Subcutaneous abdominal adipose tissue (tissue), 5 donors: ENCODE results near the gene LGALS1.
"Not testable (repeated sequence)": the region's sequence is repeated elsewhere in the genome, so short reads cannot be mapped to it uniquely, and the experiment has no call there.

ENCODE experiments used
- H3K27ac ChIP-seq: one replicate; pipeline ENCODE4 v1.7.0; 2013; ENCODE audit warnings: low read depth, mild to moderate bottlenecking, inconsistent platforms, low read length, moderate library complexity
- H3K27me3 ChIP-seq, 5 donors: one replicate each; pipeline ENCODE4 v1.7.0; 2013; ENCODE audit warnings: low read length in 5 of 5, inconsistent platforms in 1 of 5; ENCODE audit not compliant: control insufficient read depth in 5 of 5, insufficient read depth in 4 of 5
- H3K36me3 ChIP-seq, 5 donors: one replicate each; pipeline ENCODE4 v1.7.0; 2013; ENCODE audit warnings: low read length in 5 of 5; ENCODE audit not compliant: control insufficient read depth in 5 of 5, insufficient read depth in 5 of 5
- H3K4me1 ChIP-seq, 5 donors: one replicate each; pipeline ENCODE4 v1.7.0; 2013; ENCODE audit warnings: low read length in 5 of 5, mild to moderate bottlenecking in 3 of 5, moderate library complexity in 1 of 5; ENCODE audit not compliant: control insufficient read depth in 5 of 5, insufficient read depth in 5 of 5
- H3K4me3 ChIP-seq, 5 donors: one replicate each; pipeline ENCODE4 v1.7.0; 2013; ENCODE audit warnings: low read length in 5 of 5, low read depth in 1 of 5
- H3K9ac ChIP-seq, 5 donors: one replicate each; pipeline ENCODE4 v1.7.0; 2013; ENCODE audit warnings: low read length in 5 of 5, mild to moderate bottlenecking in 4 of 5, moderate library complexity in 3 of 5
- H3K9me3 ChIP-seq, 5 donors: one replicate each; pipeline ENCODE4 v1.7.0; 2013; ENCODE audit warnings: low read length in 5 of 5; ENCODE audit not compliant: control insufficient read depth in 5 of 5
- donor health status: healthy.
- donor health status: healthy.
- donor health status: healthy.
- donor health status: healthy.
- donor health status: healthy.

The LGALS1 gene

DNA sequence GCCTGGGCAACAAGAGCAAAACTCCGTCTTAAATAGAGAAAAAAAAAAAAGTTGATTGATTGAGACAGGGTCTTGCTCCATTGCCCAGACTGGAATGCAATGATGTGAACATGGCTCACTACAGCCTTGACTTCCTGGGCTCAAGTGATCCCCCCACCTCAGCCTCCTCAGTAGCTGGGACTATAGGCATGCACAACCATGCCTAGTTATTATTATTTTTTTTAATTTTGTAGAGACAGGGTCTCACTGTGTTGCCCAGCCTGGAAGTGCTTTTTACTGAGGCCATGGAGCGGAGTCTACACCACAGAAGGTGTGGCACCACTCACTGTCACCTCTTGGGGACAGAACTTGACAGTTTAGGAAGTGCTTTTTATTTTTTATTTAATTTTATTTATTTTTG is 39.2 kb downstream of the LGALS1 start:
- Histone ChIP-seq H3K4me3 (no peak overlapping the region), H3K27me3 (no peaks in the 10 kb centered on the region), H3K9me3 (no peaks in the 10 kb centered on the region), H3K4me1 (no peaks in the 10 kb centered on the region), H3K9ac (no peak overlapping the region), H3K36me3 (peaks cover 0 to 8% (median 0%) of the 10 kb centered on the region in 5 donors), H3K27ac (no peak overlapping the region)

DNA sequence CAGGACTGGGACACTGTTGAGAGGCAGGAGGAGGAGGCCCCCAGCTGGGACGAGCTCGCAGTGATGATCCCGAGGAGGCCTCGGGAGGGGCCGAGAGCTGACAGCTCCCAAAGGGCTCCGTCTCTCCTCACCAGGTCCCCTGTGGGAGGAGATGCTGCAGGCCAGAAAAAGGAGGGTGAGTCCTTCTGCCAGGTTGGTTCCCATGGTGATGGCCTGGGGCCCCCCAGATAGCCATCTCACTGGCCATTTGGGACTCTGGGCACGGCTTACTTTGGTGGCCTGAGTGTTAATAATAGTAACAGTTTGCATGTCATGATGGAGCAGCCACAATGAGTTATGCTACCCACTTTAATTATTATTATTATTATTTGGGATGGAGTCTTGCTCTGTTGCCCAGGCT is 40.3 kb downstream of the LGALS1 start:
- H3K27me3 ChIP-seq: no peaks in the 10 kb centered on the region
- H3K4me3 ChIP-seq: no peak overlapping the region
- H3K9me3 ChIP-seq: no peaks in the 10 kb centered on the region
- no peak overlapping the region for H3K27ac ChIP-seq
- H3K9ac ChIP-seq: no peak overlapping the region
- no peaks in the 10 kb centered on the region for H3K4me1 ChIP-seq
- H3K36me3 ChIP-seq: peaks cover 0 to 4% (median 0%) of the 10 kb centered on the region in 5 donors

DNA sequence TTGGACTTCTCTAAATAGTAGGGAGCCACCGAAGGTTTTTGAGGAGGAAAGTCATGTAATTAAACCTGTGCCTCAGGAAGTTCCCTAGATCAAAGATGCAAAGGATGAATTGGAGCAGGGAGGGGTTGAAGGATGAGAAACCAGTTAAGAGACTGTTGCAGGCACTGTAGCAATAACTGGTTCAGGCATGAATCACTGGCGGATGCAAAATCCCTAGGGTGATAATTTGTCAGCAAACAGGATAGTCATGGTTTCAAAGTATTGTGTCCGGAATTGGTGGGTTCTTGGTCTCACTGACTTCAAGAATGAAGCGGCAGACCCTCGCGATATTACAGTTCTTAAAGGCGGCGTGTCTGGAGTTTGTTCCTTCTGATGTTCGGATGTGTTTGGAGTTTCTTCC is 41.3 kb downstream of the LGALS1 start:
- no peak overlapping the region for H3K27ac ChIP-seq
- H3K36me3 ChIP-seq: peaks cover 0 to 4% (median 0%) of the 10 kb centered on the region in 5 donors
- H3K4me1 ChIP-seq: no peaks in the 10 kb centered on the region
- no peaks in the 10 kb centered on the region for H3K9me3 ChIP-seq
- H3K9ac ChIP-seq: no peak overlapping the region
- H3K4me3 ChIP-seq: no peak overlapping the region
- H3K27me3 ChIP-seq: no peaks in the 10 kb centered on the region

GRCh38 chr22:37717235-37717634 is 41.8 kb downstream of the LGALS1 start:
- H3K9me3 ChIP-seq, H3K27me3 ChIP-seq, H3K4me1 ChIP-seq, H3K9ac ChIP-seq, H3K36me3 ChIP-seq, H3K4me3 ChIP-seq, H3K27ac ChIP-seq: not testable (repeated sequence)

DNA sequence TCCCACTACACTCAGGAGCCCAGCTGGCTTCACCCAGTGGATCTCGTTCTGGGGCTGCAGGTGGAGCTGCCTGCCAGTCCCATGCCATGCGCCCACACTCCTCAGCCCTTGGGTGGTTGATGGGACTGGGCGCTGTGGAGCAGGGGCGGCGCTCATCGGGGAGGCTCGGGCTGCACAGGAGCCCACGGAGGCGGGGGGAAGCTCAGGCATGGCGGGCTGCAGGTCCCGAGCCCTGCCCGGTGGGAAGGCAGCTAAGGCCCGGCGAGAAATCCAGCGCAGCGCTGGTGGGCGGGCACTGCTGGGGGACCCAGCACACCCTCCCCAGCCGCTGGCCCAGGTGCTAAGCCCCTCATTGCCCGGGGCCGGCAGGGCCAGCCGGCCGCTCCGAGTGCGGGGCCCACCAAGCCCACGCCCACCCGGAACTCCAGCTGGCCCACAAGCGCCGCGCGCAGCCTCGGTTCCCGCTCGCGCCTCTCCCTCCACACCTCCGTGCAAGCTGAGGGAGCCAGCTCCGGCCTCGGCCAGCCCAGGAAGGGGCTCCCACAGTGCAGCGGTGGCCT is 42.4 kb downstream of the LGALS1 start:
- not testable (repeated sequence) for H3K9ac ChIP-seq, H3K36me3 ChIP-seq, H3K9me3 ChIP-seq, H3K4me3 ChIP-seq, H3K4me1 ChIP-seq, H3K27me3 ChIP-seq, H3K27ac ChIP-seq

DNA sequence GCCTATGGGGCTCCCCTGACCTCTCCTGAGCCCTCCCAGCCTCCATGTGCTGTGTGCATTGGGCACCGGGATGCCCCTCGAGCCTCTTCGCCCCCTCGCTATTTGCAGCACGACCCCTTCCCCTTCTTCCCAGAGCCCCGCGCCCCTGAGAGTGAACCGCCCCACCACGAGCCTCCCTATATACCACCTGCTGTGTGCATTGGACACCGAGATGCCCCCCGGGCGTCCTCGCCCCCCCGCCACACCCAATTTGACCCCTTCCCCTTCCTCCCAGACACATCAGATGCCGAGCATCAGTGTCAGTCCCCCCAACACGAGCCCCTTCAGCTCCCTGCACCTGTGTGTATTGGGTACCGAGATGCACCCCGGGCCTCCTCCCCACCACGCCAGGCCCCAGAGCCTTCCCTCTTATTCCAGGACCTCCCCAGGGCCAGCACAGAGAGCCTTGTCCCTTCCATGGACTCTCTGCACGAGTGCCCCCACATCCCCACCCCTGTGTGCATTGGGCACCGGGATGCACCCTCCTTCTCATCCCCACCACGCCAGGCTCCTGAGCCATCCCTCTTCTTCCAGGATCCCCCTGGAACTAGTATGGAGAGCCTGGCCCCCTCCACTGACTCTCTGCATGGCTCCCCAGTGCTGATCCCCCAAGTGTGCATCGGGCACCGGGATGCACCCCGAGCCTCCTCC is 50.3 kb downstream of the LGALS1 start:
- no peak overlapping the region for H3K4me3 ChIP-seq
- H3K27me3 ChIP-seq: peaks cover 0 to 3% (median 0%) of the 10 kb centered on the region in 5 donors
- peaks cover 6 to 18% (median 17%) of the 10 kb centered on the region in 5 donors for H3K4me1 ChIP-seq
- no peak overlapping the region for H3K9ac ChIP-seq
- peaks cover 0 to 7% (median 5%) of the 10 kb centered on the region in 5 donors for H3K36me3 ChIP-seq
- H3K9me3 ChIP-seq: no peaks in the 10 kb centered on the region
- no peak overlapping the region for H3K27ac ChIP-seq

DNA sequence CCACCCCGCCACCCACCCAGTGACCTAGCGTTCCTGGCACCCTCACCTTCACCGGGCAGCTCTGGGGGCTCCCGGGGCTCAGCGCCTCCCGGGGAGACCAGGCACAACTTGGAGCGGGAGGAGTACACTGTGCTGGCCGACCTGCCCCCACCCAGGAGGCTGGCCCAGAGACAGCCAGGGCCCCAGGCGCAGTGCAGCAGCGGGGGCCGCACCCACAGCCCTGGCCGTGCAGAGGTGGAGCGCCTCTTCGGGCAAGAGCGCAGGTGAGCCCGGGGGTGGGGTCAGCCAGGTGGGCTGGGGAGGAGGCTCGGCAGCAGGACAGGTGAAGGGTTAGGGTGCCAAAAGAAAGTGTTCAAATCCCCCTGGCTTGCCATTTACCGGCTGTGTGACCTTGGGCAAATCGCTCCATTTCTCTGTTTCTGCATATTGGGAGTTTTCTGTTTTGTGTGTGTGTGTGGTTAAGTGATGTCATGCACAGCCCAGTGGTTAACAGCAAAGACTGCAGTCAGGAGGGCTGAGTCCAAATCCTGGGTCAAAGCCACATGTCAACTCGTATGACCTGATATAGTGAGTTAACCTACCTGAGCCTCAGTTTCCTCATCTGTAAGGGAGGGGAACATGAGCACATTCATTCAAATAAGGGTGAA is 50.9 kb downstream of the LGALS1 start:
- Histone ChIP-seq H3K9ac (no peak overlapping the region), H3K36me3 (peaks cover 0 to 7% (median 5%) of the 10 kb centered on the region in 5 donors), H3K4me1 (peaks cover 6 to 23% (median 23%) of the 10 kb centered on the region in 5 donors), H3K9me3 (no peaks in the 10 kb centered on the region), H3K27me3 (peaks cover 0 to 3% (median 0%) of the 10 kb centered on the region in 5 donors), H3K27ac (no peak overlapping the region), H3K4me3 (no peak overlapping the region)

DNA sequence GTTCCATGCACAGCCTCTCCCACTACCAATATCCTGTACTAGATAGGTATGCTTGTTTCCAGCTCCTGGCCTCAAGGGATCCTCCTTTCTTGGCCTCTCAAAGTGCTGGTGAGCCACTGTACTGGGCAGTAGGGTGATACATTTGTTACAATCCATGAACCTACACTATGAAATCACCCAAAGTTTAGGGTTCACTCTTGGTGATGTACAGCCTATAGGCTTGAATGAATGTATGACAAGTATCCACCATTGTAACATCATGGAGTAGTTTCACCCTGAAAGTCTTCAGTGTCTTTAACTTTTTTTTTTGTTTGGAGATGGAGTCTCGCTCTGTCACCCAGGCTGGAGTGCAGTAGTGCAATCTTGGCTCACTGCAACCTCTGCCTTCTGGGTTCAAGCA is 53.2 kb downstream of the LGALS1 start:
- Histone ChIP-seq H3K4me3 (no peak overlapping the region), H3K4me1 (peaks cover 4 to 29% (median 23%) of the 10 kb centered on the region in 5 donors), H3K27me3 (peaks cover 0 to under 1% (median 0%) of the 10 kb centered on the region in 5 donors), H3K9ac (no peak overlapping the region), H3K9me3 (no peaks in the 10 kb centered on the region), H3K36me3 (peaks cover 0 to under 1% (median 0%) of the 10 kb centered on the region in 5 donors), H3K27ac (no peak overlapping the region)
